ENCODE results near the gene C22orf15.

- TF ChIP-seq CTCF (conservative IDR thresholded peaks at IDR 0.05) = no peak
- no peak for TF ChIP-seq EZH2 (IDR thresholded peaks at IDR 0.05; ENCODE audit: low read depth)
Observed at GRCh38 chr22:23744001-23744400, 18.8 kb upstream of the C22orf15 start.
